ENCODE measurements around the gene IGSF21.

DNA sequence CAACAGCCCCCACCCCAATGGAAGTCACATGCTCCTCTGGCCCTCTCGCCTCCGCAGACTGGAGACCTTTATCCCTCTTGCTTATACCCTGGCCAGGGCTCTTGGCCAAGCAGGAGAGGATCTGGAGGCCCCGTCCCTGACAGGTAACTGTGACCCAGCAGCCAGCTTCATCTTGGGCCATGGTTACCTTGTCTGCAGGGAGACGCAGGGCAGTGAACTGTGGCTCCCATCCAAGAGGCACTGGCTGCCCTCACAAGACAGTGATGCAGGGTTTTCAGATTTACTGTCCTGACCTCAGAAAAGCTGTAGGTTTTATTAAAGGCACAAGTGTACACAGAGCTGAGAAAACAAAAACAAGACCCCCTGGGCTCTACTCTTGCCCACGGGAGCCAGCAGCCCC lies 276.5 kb downstream of the IGSF21 start:
- no peak for TF ChIP-seq GATA2 (IDR thresholded peaks at IDR 0.05; ENCODE audit: insufficient read depth, insufficient read length, low read depth, low read length)
- TF ChIP-seq, protein P1, sequence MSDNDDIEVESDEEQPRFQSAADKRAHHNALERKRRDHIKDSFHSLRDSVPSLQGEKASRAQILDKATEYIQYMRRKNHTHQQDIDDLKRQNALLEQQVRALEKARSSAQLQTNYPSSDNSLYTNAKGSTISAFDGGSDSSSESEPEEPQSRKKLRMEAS (IDR thresholded peaks at IDR 0.05; ENCODE audit: insufficient read depth, insufficient read length) = no peak
- no peak for TF ChIP-seq POLR2A (IDR thresholded peaks at IDR 0.05; ENCODE audit: low read depth, low read length)
- TF ChIP-seq, protein P2, sequence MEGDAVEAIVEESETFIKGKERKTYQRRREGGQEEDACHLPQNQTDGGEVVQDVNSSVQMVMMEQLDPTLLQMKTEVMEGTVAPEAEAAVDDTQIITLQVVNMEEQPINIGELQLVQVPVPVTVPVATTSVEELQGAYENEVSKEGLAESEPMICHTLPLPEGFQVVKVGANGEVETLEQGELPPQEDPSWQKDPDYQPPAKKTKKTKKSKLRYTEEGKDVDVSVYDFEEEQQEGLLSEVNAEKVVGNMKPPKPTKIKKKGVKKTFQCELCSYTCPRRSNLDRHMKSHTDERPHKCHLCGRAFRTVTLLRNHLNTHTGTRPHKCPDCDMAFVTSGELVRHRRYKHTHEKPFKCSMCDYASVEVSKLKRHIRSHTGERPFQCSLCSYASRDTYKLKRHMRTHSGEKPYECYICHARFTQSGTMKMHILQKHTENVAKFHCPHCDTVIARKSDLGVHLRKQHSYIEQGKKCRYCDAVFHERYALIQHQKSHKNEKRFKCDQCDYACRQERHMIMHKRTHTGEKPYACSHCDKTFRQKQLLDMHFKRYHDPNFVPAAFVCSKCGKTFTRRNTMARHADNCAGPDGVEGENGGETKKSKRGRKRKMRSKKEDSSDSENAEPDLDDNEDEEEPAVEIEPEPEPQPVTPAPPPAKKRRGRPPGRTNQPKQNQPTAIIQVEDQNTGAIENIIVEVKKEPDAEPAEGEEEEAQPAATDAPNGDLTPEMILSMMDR (IDR thresholded peaks at IDR 0.05; ENCODE audit: extremely low read depth in 1 of 2, insufficient read depth in 1 of 2, low read depth in 1 of 2, low read length in 2 of 2) = no peak
- TF ChIP-seq EZH2 (IDR thresholded peaks at IDR 0.05; ENCODE audit: borderline replicate concordance, low read depth, low read length, severe bottlenecking) = no peak
- no peak for TF ChIP-seq POLR2AphosphoS5 (IDR thresholded peaks at IDR 0.05; ENCODE audit: insufficient read depth, low read depth, low read length)
- no peak for TF ChIP-seq FOS (IDR thresholded peaks at IDR 0.05; ENCODE audit: borderline replicate concordance, insufficient read depth, low read length)
